CD8-positive, alpha-beta memory T cell (primary cell): ENCODE measurements around the gene EVL. TPM values are rescaled to one million over a fixed set of nuclear protein-coding genes. Genes with fewer than 3 reads are reported as not detected.

Source experiments
- polyA plus RNA-seq: library from polyadenylated mRNA; unstranded; fragments of 300-500 nt; fragmentation: Illumina TruSeq; gene quantifications from one replicate; pipeline ENCODE4 v1.2.3, GENCODE V29; 2021
- total RNA-seq, 2 experiments: library from RNA; stranded (reverse); gene quantifications; one replicate each; pipeline ENCODE4 v1.2.3, GENCODE V29; 2021

EVL gene
- total and polyA plus RNA-seq, 3 experiments from 2014 or later = 129 to 228 (median 218) TPM

Other genes with a start within 250 kb of the EVL start
- gene DEGS2, start 94.2 kb downstream of the EVL start, total RNA-seq = under 1 TPM; 0.35 to 0.42 TPM
- gene DEGS2, start 94.2 kb downstream of the EVL start, polyA plus RNA-seq = 0.72 TPM
- 100 to 1,000 TPM; 109 to 116 TPM for gene YY1, start 173.7 kb downstream of the EVL start, total RNA-seq
- gene YY1, start 173.7 kb downstream of the EVL start, polyA plus RNA-seq = 24.2 TPM
- 10 to 100 TPM; 10.4 to 10.5 TPM for gene SLC25A29, start 241.0 kb downstream of the EVL start, total RNA-seq
- gene SLC25A29, start 241.0 kb downstream of the EVL start, polyA plus RNA-seq = 7.0 TPM